NCI-H2227 treated with DMSO at 0.1 percent for 48 hours (cell line): ENCODE measurements around the gene DNAAF9.

Source experiments
- DNase-seq: peaks from one replicate; lab custom pipeline; 2025; lab: John Stamatoyannopoulos, UW

DNAAF9 gene

GRCh38 chr20:3410464-3410863, 3.0 kb upstream of the DNAAF9 start:
- no peak for DNase-seq

- no peak for DNase-seq
Measured at GRCh38 chr20:3409417-3409816, 1.9 kb upstream of the DNAAF9 start.

- peak; percentile 78 for DNase-seq
Measured at GRCh38 chr20:3407771-3408637, 535 bp upstream of the DNAAF9 start.

- DNase-seq = peak; percentile 32
Measured at GRCh38 chr20:3406481-3407039, 909 bp downstream of the DNAAF9 start.

GRCh38 chr20:3405696-3406358, 1.6 kb downstream of the DNAAF9 start:
- DNase-seq = no peak

GRCh38 chr20:3405139-3405538, 2.3 kb downstream of the DNAAF9 start:
- DNase-seq = no peak

GRCh38 chr20:3404402-3404801, 3.1 kb downstream of the DNAAF9 start:
- DNase-seq = no peak

GRCh38 chr20:3403741-3404140, 3.7 kb downstream of the DNAAF9 start:
- no peak for DNase-seq

GRCh38 chr20:3402453-3402852, 5.0 kb downstream of the DNAAF9 start:
- no peak for DNase-seq

GRCh38 chr20:3400260-3401155, 7.0 kb downstream of the DNAAF9 start:
- DNase-seq = no peak

- DNase-seq = no peak
Measured at GRCh38 chr20:3398681-3399252, 8.7 kb downstream of the DNAAF9 start.

- no peak for DNase-seq
Measured at GRCh38 chr20:3396492-3396891, 11.0 kb downstream of the DNAAF9 start.

- no peak for DNase-seq
Measured at GRCh38 chr20:3392756-3393155, 14.7 kb downstream of the DNAAF9 start.

GRCh38 chr20:3390759-3391425, 16.6 kb downstream of the DNAAF9 start:
- DNase-seq = no peak

GRCh38 chr20:3383878-3384495, 23.5 kb downstream of the DNAAF9 start:
- DNase-seq = no peak

- DNase-seq = no peak
Measured at GRCh38 chr20:3382836-3383235, 24.6 kb downstream of the DNAAF9 start.

GRCh38 chr20:3380228-3381070, 27.0 kb downstream of the DNAAF9 start:
- DNase-seq = no peak

GRCh38 chr20:3378138-3378537, 29.3 kb downstream of the DNAAF9 start:
- DNase-seq = no peak

GRCh38 chr20:3377644-3378043, 29.8 kb downstream of the DNAAF9 start:
- DNase-seq = no peak

GRCh38 chr20:3374296-3374695, 33.2 kb downstream of the DNAAF9 start:
- no peak for DNase-seq
